HUDEP-2 (cell line): ENCODE results near the gene PPP4R3A.
"Not testable (repeated sequence)": the region's sequence is repeated elsewhere in the genome, so short reads cannot be mapped to it uniquely, and the experiment has no call there.

Experiments
- DNase-seq, 76 experiments: peaks; one replicate each; lab custom pipeline; 2025; ENCODE audit not compliant: unreplicated experiment in 76 of 76; lab: John Stamatoyannopoulos, UW

PPP4R3A gene

GRCh38 chr14:91444335-91445020 lies 65.6 kb downstream of the PPP4R3A start:
- no peak for DNase-seq

GRCh38 chr14:91439345-91439744 lies 70.8 kb downstream of the PPP4R3A start:
- DNase-seq = no peak

- DNase-seq = no peak
Observed at GRCh38 chr14:91438845-91439244, 71.3 kb downstream of the PPP4R3A start.

- not testable (repeated sequence) for DNase-seq
Observed at GRCh38 chr14:91436266-91436665, 73.8 kb downstream of the PPP4R3A start.

GRCh38 chr14:91429385-91429784 lies 80.7 kb downstream of the PPP4R3A start:
- no peak for DNase-seq

GRCh38 chr14:91428931-91429330 lies 81.2 kb downstream of the PPP4R3A start:
- DNase-seq = not testable (repeated sequence)

- peak in 2 of 76 experiments; percentile 14 to 21 for DNase-seq
Observed at GRCh38 chr14:91425531-91425944, 84.6 kb downstream of the PPP4R3A start.

GRCh38 chr14:91424813-91425530 lies 85.1 kb downstream of the PPP4R3A start:
- DNase-seq = no peak

GRCh38 chr14:91420686-91421085 lies 89.4 kb downstream of the PPP4R3A start:
- no peak for DNase-seq

- DNase-seq = no peak
Observed at GRCh38 chr14:91419451-91419850, 90.7 kb downstream of the PPP4R3A start.

- no peak for DNase-seq
Observed at GRCh38 chr14:91419044-91419397, 91.1 kb downstream of the PPP4R3A start.

- peak in 71 of 76 experiments; percentile 5 to 95 (median 60) for DNase-seq
Observed at GRCh38 chr14:91418387-91419043, 91.6 kb downstream of the PPP4R3A start.

GRCh38 chr14:91417983-91418386 lies 92.1 kb downstream of the PPP4R3A start:
- peak in 62 of 76 experiments; percentile 10 to 81 (median 54) for DNase-seq

GRCh38 chr14:91417120-91417982 lies 92.8 kb downstream of the PPP4R3A start, which contains the start of gene CCDC88C:
CCDC88C (minus strand) TSS chr14:91417820; CDS start chr14:91417690, 130 bp downstream.
- peak in 63 of 76 experiments; percentile 14 to 81 (median 60) for DNase-seq

GRCh38 chr14:91416744-91417119 lies 93.4 kb downstream of the PPP4R3A start:
- peak in 5 of 76 experiments; percentile 9 to 31 (median 23) for DNase-seq

- DNase-seq = peak in 1 of 76 experiments; percentile 24
Observed at GRCh38 chr14:91415794-91416743, 94.0 kb downstream of the PPP4R3A start.

- DNase-seq = no peak
Observed at GRCh38 chr14:91414475-91414833, 95.7 kb downstream of the PPP4R3A start.

GRCh38 chr14:91413547-91414474 lies 96.3 kb downstream of the PPP4R3A start:
- no peak for DNase-seq
